DOHH2 (cell line): Measurements from ENCODE around the gene LYPD1.

Source experiments
- H3F3A ChIP-seq: fragments of 200-600 bp; sonication (generic), shearing (Covaris generic); 2 replicates; pipeline ENCODE4 v1.6.0; 2016; ENCODE audit warnings: antibody characterized with exemption, mild to moderate bottlenecking; ENCODE audit not compliant: control insufficient read depth, insufficient read depth
- H3K27ac ChIP-seq: fragments of 200-600 bp; sonication (generic); 2 replicates; pipeline ENCODE4 v1.5.1; 2014; ENCODE audit warnings: low read depth, mild to moderate bottlenecking, low read length, moderate library complexity
- H3K27me3 ChIP-seq: fragments of 200-600 bp; sonication (generic); 2 replicates; pipeline ENCODE4 v1.6.1; 2014; ENCODE audit warnings: mild to moderate bottlenecking, low read length, mixed read lengths; ENCODE audit not compliant: control insufficient read depth
- H3K36me3 ChIP-seq: fragments of 200-600 bp; sonication (generic); 2 replicates; pipeline ENCODE4 v1.6.1; 2014; ENCODE audit warnings: mild to moderate bottlenecking, low read length, moderate library complexity, mixed read lengths; ENCODE audit not compliant: control insufficient read depth
- H3K4me1 ChIP-seq: fragments of 200-600 bp; sonication (generic); 2 replicates; pipeline ENCODE4 v1.6.1; 2014; ENCODE audit warnings: mild to moderate bottlenecking, low read length, mixed read lengths; ENCODE audit not compliant: control insufficient read depth
- H3K4me2 ChIP-seq: fragments of 200-600 bp; sonication (generic); 2 replicates; pipeline ENCODE4 v1.6.0; 2014; ENCODE audit warnings: mild to moderate bottlenecking, low read length, moderate library complexity
- H3K4me3 ChIP-seq: fragments of 200-600 bp; sonication (generic); 2 replicates; pipeline ENCODE4 v1.5.1; 2014; ENCODE audit warnings: mild to moderate bottlenecking, low read length, mixed read lengths
- H3K79me2 ChIP-seq: fragments of 200-600 bp; sonication (generic); 2 replicates; pipeline ENCODE4 v1.6.1; 2014; ENCODE audit warnings: mild to moderate bottlenecking, low read length, mixed read lengths; ENCODE audit not compliant: control insufficient read depth
- H3K9me2 ChIP-seq: fragments of 200-600 bp; sonication (generic); replicated peaks from 2 replicates; pipeline ENCODE4 v1.6.1; 2014; ENCODE audit warnings: mild to moderate bottlenecking, low read length, mixed read lengths; ENCODE audit not compliant: control insufficient read depth
- H3K9me3 ChIP-seq: fragments of 200-600 bp; sonication (generic); 2 replicates; pipeline ENCODE4 v1.6.1; 2014; ENCODE audit warnings: antibody characterized with exemption, low read length, mixed read lengths; ENCODE audit not compliant: control insufficient read depth, insufficient read depth
- H4K20me1 ChIP-seq: fragments of 200-600 bp; sonication (generic); 2 replicates; pipeline ENCODE4 v1.6.0; 2014; ENCODE audit warnings: low read depth, mild to moderate bottlenecking, antibody characterized with exemption, low read length, moderate library complexity; ENCODE audit not compliant: control insufficient read depth, insufficient read depth
- CTCF ChIP-seq: fragments of 200-600 bp; sonication (generic); IDR thresholded peaks from one replicate; pipeline ENCODE4 v1.5.1; 2014; ENCODE audit warnings: antibody characterized with exemption, mild to moderate bottlenecking, low read depth, low read length; ENCODE audit not compliant: poor library complexity, severe bottlenecking
- EZH2phosphoT487 ChIP-seq: fragments of 200-600 bp; sonication (generic); IDR thresholded peaks from 2 replicates; pipeline ENCODE4 v1.6.1; 2017; ENCODE audit warnings: borderline replicate concordance, mild to moderate bottlenecking, antibody characterized with exemption, low read length, moderate library complexity, mixed read lengths

The LYPD1 gene

GRCh38 chr2:132615329-132616085, 54.5 kb downstream of the LYPD1 start:
- H3K79me2 ChIP-seq: no peaks in the 10 kb centered on the region

GRCh38 chr2:132611719-132612118, 58.3 kb downstream of the LYPD1 start:
- Histone ChIP-seq H3K27ac (no peak overlapping the region), H3K79me2 (no peaks in the 10 kb centered on the region), H3K4me2 (no peak overlapping the region), H4K20me1 (no peaks in the 10 kb centered on the region), H3K36me3 (no peaks in the 10 kb centered on the region), H3K4me1 (no peaks in the 10 kb centered on the region), H3K27me3 (no peaks in the 10 kb centered on the region), H3K4me3 (no peak overlapping the region), H3K9me3 (no peaks in the 10 kb centered on the region), H3F3A (no peaks in the 10 kb centered on the region), H3K9me2 (no peaks in the 10 kb centered on the region)
- TF ChIP-seq CTCF (no peak), EZH2phosphoT487 (no peak)

More at GRCh38 chr2:132615329-132616085, 54.5 kb downstream of the LYPD1 start:
- no peaks in the 10 kb centered on the region for H3K4me1 ChIP-seq
- H3K27me3 ChIP-seq: no peaks in the 10 kb centered on the region
- H3K4me3 ChIP-seq: no peak overlapping the region
- no peaks in the 10 kb centered on the region for H3F3A ChIP-seq
- no peaks in the 10 kb centered on the region for H3K9me3 ChIP-seq
- H3K4me2 ChIP-seq: no peak overlapping the region
- TF ChIP-seq EZH2phosphoT487 (no peak), CTCF (no peak)
- no peaks in the 10 kb centered on the region for H3K36me3 ChIP-seq
- H3K9me2 ChIP-seq: no peaks in the 10 kb centered on the region
- H3K27ac ChIP-seq: no peak overlapping the region
- H4K20me1 ChIP-seq: no peaks in the 10 kb centered on the region

- no peaks in the 10 kb centered on the region for H3F3A ChIP-seq
- H3K27ac ChIP-seq: no peak overlapping the region
- no peak overlapping the region for H3K4me2 ChIP-seq
- no peaks in the 10 kb centered on the region for H3K4me1 ChIP-seq
- TF ChIP-seq CTCF: no peak
- no peak for TF ChIP-seq EZH2phosphoT487
- no peak overlapping the region for H3K4me3 ChIP-seq
- H3K36me3 ChIP-seq: no peaks in the 10 kb centered on the region
- H3K27me3 ChIP-seq: no peaks in the 10 kb centered on the region
- no peaks in the 10 kb centered on the region for H3K9me2 ChIP-seq
- H3K79me2 ChIP-seq: no peaks in the 10 kb centered on the region
- no peaks in the 10 kb centered on the region for H3K9me3 ChIP-seq
- no peaks in the 10 kb centered on the region for H4K20me1 ChIP-seq
Measured at GRCh38 chr2:132609101-132609890, 60.7 kb downstream of the LYPD1 start.
